AG04449 (cell line): ENCODE measurements around the gene FPR2.
"Not testable (repeated sequence)": the region's sequence is repeated elsewhere in the genome, so short reads cannot be mapped to it uniquely, and the experiment has no call there.

Source experiments
- CTCF ChIA-PET: fragments of 350-600 bp; formaldehyde crosslinking; extraction: SDS; loops from one replicate; lab custom pipeline; 2021; ENCODE audit warnings: antibody characterized with exemption; lab: Yijun Ruan, JAX
- POLR2A ChIA-PET: fragments of 400-600, 350-600 bp; formaldehyde crosslinking; extraction: SDS; loops from one replicate; lab custom pipeline; 2020; ENCODE audit warnings: antibody characterized with exemption, inconsistent platforms; lab: Yijun Ruan, JAX
- DNase-seq: peaks from one replicate; pipeline ENCODE4 v3.0.0-alpha.2; 2010; ENCODE audit warnings: low read depth, low spot score
- H3K4me3 ChIP-seq: 2 replicates; pipeline ENCODE4 v1.5.1; 2011; ENCODE audit warnings: low read depth, mild to moderate bottlenecking, control low read depth, low read length
- CTCF ChIP-seq: IDR thresholded peaks from one replicate; pipeline ENCODE4 v1.5.1; 2011; ENCODE audit warnings: mild to moderate bottlenecking, moderate library complexity, low read length, control low read depth, inconsistent platforms; ENCODE audit not compliant: insufficient read depth; ENCODE audit errors: missing control alignments

The FPR2 gene

GRCh38 chr19:51799034-51799773 is 38.2 kb downstream of the FPR2 start:
- H3K4me3 ChIP-seq, result no peak overlapping the region; the same call in 1 of the 2 replicates
- DNase-seq, result peak; percentile 87
- no peak for TF ChIP-seq CTCF
- CTCF ChIA-PET, result interaction anchor here (0.7 to 1.4 kb wide), 3 partner anchors 22 to 438 kb away, joined by 3 to 6 read pairs (median 5); no protein-coding TSS in a partner anchor
- POLR2A ChIA-PET, result no interaction called here

GRCh38 chr19:51799774-51800472 is 38.9 kb downstream of the FPR2 start:
- no peak for DNase-seq
- H3K4me3 ChIP-seq, result no peak overlapping the region
- CTCF ChIA-PET, result interaction anchor here (1.0 to 1.4 kb wide), 2 partner anchors 22 to 139 kb away, joined by 5 to 6 read pairs; no protein-coding TSS in a partner anchor
- TF ChIP-seq CTCF, result no peak
- POLR2A ChIA-PET, result no interaction called here

GRCh38 chr19:51800473-51801244 is 39.7 kb downstream of the FPR2 start:
- POLR2A ChIA-PET, result no interaction called here
- no peak overlapping the region for H3K4me3 ChIP-seq
- TF ChIP-seq CTCF, result no peak
- no peak for DNase-seq
- CTCF ChIA-PET, result no interaction called here

GRCh38 chr19:51802775-51803174 is 41.8 kb downstream of the FPR2 start:
- TF ChIP-seq CTCF, result no peak
- CTCF ChIA-PET, result no interaction called here
- DNase-seq, result no peak
- H3K4me3 ChIP-seq, result no peak overlapping the region
- POLR2A ChIA-PET, result no interaction called here

GRCh38 chr19:51803519-51803918 is 42.5 kb downstream of the FPR2 start:
- no peak for TF ChIP-seq CTCF
- DNase-seq, result no peak
- CTCF ChIA-PET, result interaction anchor here (1.0 kb wide), 1 partner anchor 26 kb away, joined by 4 read pairs; no protein-coding TSS in a partner anchor
- H3K4me3 ChIP-seq, result no peak overlapping the region
- POLR2A ChIA-PET, result no interaction called here

GRCh38 chr19:51803967-51804366 is 43.0 kb downstream of the FPR2 start:
- DNase-seq, result no peak
- no peak overlapping the region for H3K4me3 ChIP-seq
- POLR2A ChIA-PET, result no interaction called here
- CTCF ChIA-PET, result interaction anchor here (1.0 kb wide), 1 partner anchor 26 kb away, joined by 4 read pairs; no protein-coding TSS in a partner anchor
- TF ChIP-seq CTCF, result no peak

- DNase-seq, H3K4me3 ChIP-seq, POLR2A ChIA-PET: not testable (repeated sequence)
- CTCF ChIA-PET, result interaction anchor here (1.0 kb wide), 1 partner anchor 27 kb away, joined by 3 read pairs; no protein-coding TSS in a partner anchor
These were observed 43.8 kb downstream of the FPR2 start for GRCh38 chr19:51804789-51805188.

GRCh38 chr19:51805396-51805795 is 44.4 kb downstream of the FPR2 start:
- POLR2A ChIA-PET, DNase-seq, H3K4me3 ChIP-seq: not testable (repeated sequence)
- CTCF ChIA-PET, result interaction anchor here (1.0 kb wide), 1 partner anchor 28 kb away, joined by 3 read pairs; no protein-coding TSS in a partner anchor

GRCh38 chr19:51806571-51806970 is 45.6 kb downstream of the FPR2 start:
- CTCF ChIA-PET, result not testable (repeated sequence)

More at GRCh38 chr19:51806571-51806970, 45.6 kb downstream of the FPR2 start:
- POLR2A ChIA-PET, H3K4me3 ChIP-seq, DNase-seq: not testable (repeated sequence)
